Measurements from ENCODE around the gene TSGA10IP.
"Not testable (repeated sequence)": the region's sequence is repeated elsewhere in the genome, so short reads cannot be mapped to it uniquely, and the experiment has no call there.

Gene TSGA10IP

GRCh38 chr11:65947133-65947532 is 1.9 kb downstream of the TSGA10IP start:
- H3K79me2 ChIP-seq (ENCODE audit: insufficient read depth, low read length), result no peaks in the 10 kb centered on the region
- H3K9me2 ChIP-seq (replicated peaks; ENCODE audit: low read depth, low read length), result no peaks in the 10 kb centered on the region
- H3K4me3 ChIP-seq (ENCODE audit: low read length, poor library complexity, severe bottlenecking), result no peak overlapping the region
- H3K4me1 ChIP-seq (ENCODE audit: insufficient read depth, low read length, poor library complexity, severe bottlenecking), result no peaks in the 10 kb centered on the region
- TF ChIP-seq EZH2phosphoT487 (IDR thresholded peaks at IDR 0.05; ENCODE audit: borderline replicate concordance), result no peak
- TF ChIP-seq CTCF (conservative IDR thresholded peaks at IDR 0.05; ENCODE audit: low read length), result no peak
- no peak overlapping the region for H3K9ac ChIP-seq (ENCODE audit: low read depth, low read length, poor library complexity, severe bottlenecking)
- no peaks in the 10 kb centered on the region for H3F3A ChIP-seq (ENCODE audit: low read depth)
- no peaks in the 10 kb centered on the region for H3K36me3 ChIP-seq (ENCODE audit: insufficient read depth, low read length)
- no peaks in the 10 kb centered on the region for H4K20me1 ChIP-seq (ENCODE audit: insufficient read depth, low read length, poor library complexity, severe bottlenecking)
- H3K4me2 ChIP-seq (ENCODE audit: low read depth, low read length, poor library complexity, severe bottlenecking), result no peak overlapping the region
- H3K9me3 ChIP-seq (ENCODE audit: insufficient read depth, low read depth, low read length), result no peaks in the 10 kb centered on the region
- H3K27me3 ChIP-seq (ENCODE audit: insufficient read depth, low read length, poor library complexity, severe bottlenecking), result no peaks in the 10 kb centered on the region
- no peak overlapping the region for H2AFZ ChIP-seq (ENCODE audit: low read length)

- H3K4me1 ChIP-seq (ENCODE audit: insufficient read depth, low read length, poor library complexity, severe bottlenecking), result no peaks in the 10 kb centered on the region
- no peak overlapping the region; the same call in 1 of the 2 replicates for H2AFZ ChIP-seq (ENCODE audit: low read length)
- no peak overlapping the region for H3K4me2 ChIP-seq (ENCODE audit: low read depth, low read length, poor library complexity, severe bottlenecking)
- no peak overlapping the region for H3K4me3 ChIP-seq (ENCODE audit: low read length, poor library complexity, severe bottlenecking)
- no peak overlapping the region for H3K9ac ChIP-seq (ENCODE audit: low read depth, low read length, poor library complexity, severe bottlenecking)
- H3F3A ChIP-seq (ENCODE audit: low read depth), result no peaks in the 10 kb centered on the region
- H3K36me3 ChIP-seq (ENCODE audit: insufficient read depth, low read length), result no peaks in the 10 kb centered on the region
- no peaks in the 10 kb centered on the region for H3K9me2 ChIP-seq (replicated peaks; ENCODE audit: low read depth, low read length)
- H4K20me1 ChIP-seq (ENCODE audit: insufficient read depth, low read length, poor library complexity, severe bottlenecking), result no peaks in the 10 kb centered on the region
- TF ChIP-seq EZH2phosphoT487 (IDR thresholded peaks at IDR 0.05; ENCODE audit: borderline replicate concordance), result no peak
- no peak for TF ChIP-seq CTCF (conservative IDR thresholded peaks at IDR 0.05; ENCODE audit: low read length)
- no peaks in the 10 kb centered on the region for H3K79me2 ChIP-seq (ENCODE audit: insufficient read depth, low read length)
- H3K9me3 ChIP-seq (ENCODE audit: insufficient read depth, low read depth, low read length), result no peaks in the 10 kb centered on the region
- no peaks in the 10 kb centered on the region for H3K27me3 ChIP-seq (ENCODE audit: insufficient read depth, low read length, poor library complexity, severe bottlenecking)
Measured at GRCh38 chr11:65947603-65948125, 2.4 kb downstream of the TSGA10IP start.

GRCh38 chr11:65950711-65951110 is 5.4 kb downstream of the TSGA10IP start:
- H3K79me2 ChIP-seq (ENCODE audit: insufficient read depth, low read length); H3K9ac ChIP-seq (ENCODE audit: low read depth, low read length, poor library complexity, severe bottlenecking); H2AFZ ChIP-seq (ENCODE audit: low read length); H4K20me1 ChIP-seq (ENCODE audit: insufficient read depth, low read length, poor library complexity, severe bottlenecking); H3F3A ChIP-seq (ENCODE audit: low read depth); H3K4me3 ChIP-seq (ENCODE audit: low read length, poor library complexity, severe bottlenecking); H3K4me1 ChIP-seq (ENCODE audit: insufficient read depth, low read length, poor library complexity, severe bottlenecking); H3K9me3 ChIP-seq (ENCODE audit: insufficient read depth, low read depth, low read length); H3K27me3 ChIP-seq (ENCODE audit: insufficient read depth, low read length, poor library complexity, severe bottlenecking); H3K9me2 ChIP-seq (replicated peaks; ENCODE audit: low read depth, low read length); H3K36me3 ChIP-seq (ENCODE audit: insufficient read depth, low read length); H3K4me2 ChIP-seq (ENCODE audit: low read depth, low read length, poor library complexity, severe bottlenecking): not testable (repeated sequence)

GRCh38 chr11:65951641-65952040 is 6.4 kb downstream of the TSGA10IP start:
- not testable (repeated sequence) for H3K36me3 ChIP-seq (ENCODE audit: insufficient read depth, low read length); H4K20me1 ChIP-seq (ENCODE audit: insufficient read depth, low read length, poor library complexity, severe bottlenecking); H3K27me3 ChIP-seq (ENCODE audit: insufficient read depth, low read length, poor library complexity, severe bottlenecking); H3K79me2 ChIP-seq (ENCODE audit: insufficient read depth, low read length); H3K4me2 ChIP-seq (ENCODE audit: low read depth, low read length, poor library complexity, severe bottlenecking); H2AFZ ChIP-seq (ENCODE audit: low read length); H3K4me1 ChIP-seq (ENCODE audit: insufficient read depth, low read length, poor library complexity, severe bottlenecking); H3K9ac ChIP-seq (ENCODE audit: low read depth, low read length, poor library complexity, severe bottlenecking); H3K9me3 ChIP-seq (ENCODE audit: insufficient read depth, low read depth, low read length); H3K4me3 ChIP-seq (ENCODE audit: low read length, poor library complexity, severe bottlenecking); H3K9me2 ChIP-seq (replicated peaks; ENCODE audit: low read depth, low read length); H3F3A ChIP-seq (ENCODE audit: low read depth)
